ENCODE data around the gene ZNF579. TPM values are rescaled to one million over a fixed set of nuclear protein-coding genes. Genes with fewer than 3 reads are reported as not detected.

Gene ZNF579
- total RNA-seq, 1 donor from 2014 or later, result 1.6 TPM

GRCh38 chr19:55527197-55528029 is 53.2 kb downstream of the ZNF579 start:
- no peaks in the 10 kb centered on the region for H3K36me3 ChIP-seq (ENCODE audit: control insufficient read depth in 3 of 3, insufficient read depth in 3 of 3, low read length in 3 of 3)
- H3K9ac ChIP-seq (ENCODE audit: low read depth in 1 of 3, low read length in 3 of 3), result peak overlapping the region in 1 of 3 donors; percentile 8
- peaks cover 0 to 2% (median 0%) of the 10 kb centered on the region in 3 donors for H3K9me3 ChIP-seq (ENCODE audit: control insufficient read depth in 3 of 3, low read length in 3 of 3)
- peaks cover 0 to 6% (median 2%) of the 10 kb centered on the region in 3 donors for H3K27me3 ChIP-seq (ENCODE audit: control insufficient read depth in 3 of 3, insufficient read depth in 3 of 3, low read length in 3 of 3)
- no peak overlapping the region for H3K27ac ChIP-seq (ENCODE audit: low read depth, low read length)
- H3K4me1 ChIP-seq (ENCODE audit: control insufficient read depth in 3 of 3, insufficient read depth in 3 of 3, low read length in 3 of 3), result peaks cover 13 to 18% (median 13%) of the 10 kb centered on the region in 3 donors
- H3K4me3 ChIP-seq (ENCODE audit: low read length in 3 of 3), result no peak overlapping the region

Other genes starting within 250 kb of the ZNF579 start
- 8.9 TPM for gene KMT5C, start 241.0 kb downstream of the ZNF579 start, total RNA-seq
- gene COX6B2, start 226.1 kb downstream of the ZNF579 start, total RNA-seq, result not detected
- gene GARIN5B, start 217.6 kb downstream of the ZNF579 start, total RNA-seq, result not detected
- gene IL11, start 210.4 kb downstream of the ZNF579 start, total RNA-seq, result not detected
- gene TMEM190, start 204.0 kb downstream of the ZNF579 start, total RNA-seq, result not detected
- not detected for gene TMEM238, start 196.6 kb downstream of the ZNF579 start, total RNA-seq
- gene RPL28, start 194.9 kb downstream of the ZNF579 start, total RNA-seq, result 229 TPM
- 11.0 TPM for gene UBE2S, start 173.1 kb downstream of the ZNF579 start, total RNA-seq
- gene SHISA7, start 137.5 kb downstream of the ZNF579 start, total RNA-seq, result not detected
- 25.1 TPM for gene ISOC2, start 119.2 kb downstream of the ZNF579 start, total RNA-seq
- gene C19orf85, start 116.1 kb downstream of the ZNF579 start, total RNA-seq, result not detected
- gene ZNF628, start 104.2 kb downstream of the ZNF579 start, total RNA-seq, result 0.52 TPM
- 8.4 TPM for gene NAT14, start 95.7 kb downstream of the ZNF579 start, total RNA-seq
- 17.7 TPM for gene SSC5D, start 92.4 kb downstream of the ZNF579 start, total RNA-seq
- gene SBK2, start 43.7 kb downstream of the ZNF579 start, total RNA-seq, result 1.0 TPM
- not detected for gene SBK3, start 35.3 kb downstream of the ZNF579 start, total RNA-seq
- under 0.01 TPM for gene FIZ1, start 18.7 kb upstream of the ZNF579 start, total RNA-seq
- gene ZNF524, start 19.4 kb upstream of the ZNF579 start, total RNA-seq, result 4.7 TPM
- gene ZNF865, start 24.8 kb upstream of the ZNF579 start, total RNA-seq, result 1.0 TPM
- gene ZNF784, start 43.7 kb upstream of the ZNF579 start, total RNA-seq, result 8.9 TPM
- 2.1 TPM for gene ZNF580, start 60.2 kb upstream of the ZNF579 start, total RNA-seq
- gene ZNF581, start 62.8 kb upstream of the ZNF579 start, total RNA-seq, result 17.2 TPM
- gene CCDC106, start 67.4 kb upstream of the ZNF579 start, total RNA-seq, result 3.1 TPM
- 52.2 TPM for gene U2AF2, start 74.2 kb upstream of the ZNF579 start, total RNA-seq
- 5.7 TPM for gene EPN1, start 94.4 kb upstream of the ZNF579 start, total RNA-seq
- gene NLRP9, start 157.6 kb upstream of the ZNF579 start, total RNA-seq, result not detected
- gene RFPL4A, start 178.2 kb upstream of the ZNF579 start, total RNA-seq, result 0.52 TPM
- not detected for gene RFPL4AL1, start 188.3 kb upstream of the ZNF579 start, total RNA-seq